HCT116 (cell line): ENCODE results near the gene SEMA4A. TPM values are rescaled to one million over a fixed set of nuclear protein-coding genes. Genes with fewer than 3 reads are reported as not detected.

Experiments
- ATAC-seq: fragments of 200-7000 bp; cut with Tn5 transposase; 2 replicates; pipeline ENCODE4 v1.9.1; 2020; ENCODE audit warnings: mild to moderate bottlenecking, moderate library complexity
- BruUV-seq: library from RNA; stranded (reverse); fragments of 400-500 nt; replicated peaks from 2 replicates; lab custom pipeline; 2021; lab: Mats Ljungman, UMichigan
- CTCF ChIA-PET: fragments of 300-600 bp; sonication (Branson Sonifier 250); formaldehyde crosslinking; loops from one replicate; lab custom pipeline; 2021; ENCODE audit warnings: antibody characterized with exemption; lab: Charles Lee
- POLR2A ChIA-PET: fragments of 300-600, 350-600 bp; sonication (Branson Sonifier 250); formaldehyde crosslinking; loops from one replicate; lab custom pipeline; 2021; ENCODE audit warnings: antibody characterized with exemption; lab: Charles Lee
- RAD21 ChIA-PET, 2 experiments: fragments of 300-600 bp; sonication (Branson Sonifier 250); formaldehyde crosslinking; loops; one replicate each; lab custom pipeline; 2023; ENCODE audit warnings: low total read pairs in 2 of 2; ENCODE audit not compliant: uncharacterized antibody in 2 of 2, unreplicated experiment in 2 of 2, low non-redundant PET in 1 of 2; lab: Charles Lee
- DNase-seq: peaks from one replicate; pipeline ENCODE4 v3.0.0-alpha.2; 2010; ENCODE audit warnings: low read depth, low spot score
- H2AFZ ChIP-seq: fragments of 200-600 bp; shearing (Covaris generic), sonication (generic); 2 replicates; pipeline ENCODE4 v1.6.1; 2017; ENCODE audit warnings: low read depth, mixed run types, mixed read lengths, antibody characterized with exemption, low read length; ENCODE audit not compliant: poor library complexity, severe bottlenecking
- H3K27ac ChIP-seq: 2 replicates; pipeline ENCODE4 v1.5.1; 2012; ENCODE audit warnings: low read depth, low read length
- H3K27me3 ChIP-seq: fragments of 200-600 bp; sonication (generic); 2 replicates; pipeline ENCODE4 v1.6.1; 2016; ENCODE audit warnings: mixed run types, low read length, mixed read lengths; ENCODE audit not compliant: insufficient read depth
- H3K36me3 ChIP-seq, 2 experiments: fragments of 200-500 bp in 1 of 2; fragments of 200-600 bp in 1 of 2; sonication (Bioruptor generic) in 1 of 2; sonication (generic) in 1 of 2; 2 replicates each; pipeline versions ENCODE4 v1.5.1 to v1.6.1; 2014 to 2016; ENCODE audit warnings: low read length in 2 of 2, inconsistent platforms in 1 of 2, mixed read lengths in 1 of 2, mixed run types in 1 of 2; ENCODE audit not compliant: insufficient read depth in 2 of 2, control insufficient read depth in 1 of 2
- H3K4me1 ChIP-seq, 2 experiments: fragments of 200-600 bp in 1 of 2; sonication (generic) in 1 of 2; 2 replicates each; pipeline versions ENCODE4 v1.5.1 to v1.6.1; 2012 to 2017; ENCODE audit warnings: low read length in 2 of 2, inconsistent platforms in 1 of 2, mild to moderate bottlenecking in 1 of 2, mixed read lengths in 1 of 2, mixed run types in 1 of 2, moderate library complexity in 1 of 2; ENCODE audit not compliant: insufficient read depth in 2 of 2, control insufficient read depth in 1 of 2
- H3K4me2 ChIP-seq: fragments of 200-600 bp; sonication (generic); 2 replicates; pipeline ENCODE4 v1.6.1; 2017; ENCODE audit warnings: mixed run types, low read length, mixed read lengths
- H3K4me3 ChIP-seq, 2 experiments: fragments of 200-600 bp in 1 of 2; sonication (generic) in 1 of 2; replicated peaks in 1 of 2; 2 replicates each; pipeline ENCODE4 v1.5.1; 2011 to 2016; ENCODE audit warnings: low read length in 2 of 2, control low read depth in 1 of 2, low read depth in 1 of 2, mild to moderate bottlenecking in 1 of 2, mixed read lengths in 1 of 2, mixed run types in 1 of 2
- H3K79me2 ChIP-seq: fragments of 200-600 bp; sonication (generic); 2 replicates; pipeline ENCODE4 v1.6.1; 2017; ENCODE audit warnings: mild to moderate bottlenecking, mixed run types, low read length, moderate library complexity, mixed read lengths; ENCODE audit not compliant: insufficient read depth
- H3K9ac ChIP-seq: fragments of 200-600 bp; sonication (generic); 2 replicates; pipeline ENCODE4 v1.6.1; 2016; ENCODE audit warnings: low read length, mixed read lengths
- H3K9me2 ChIP-seq: fragments of 200-600 bp; sonication (generic), shearing (Covaris generic); 2 replicates; pipeline ENCODE4 v1.6.1; 2017; ENCODE audit warnings: mixed run types, mild to moderate bottlenecking, moderate library complexity; ENCODE audit not compliant: insufficient read depth
- H3K9me3 ChIP-seq, 2 experiments: fragments of 200-500 bp in 1 of 2; fragments of 200-600 bp in 1 of 2; sonication (Bioruptor generic) in 1 of 2; sonication (generic) in 1 of 2; 2 replicates each; pipeline ENCODE4 v1.6.1; 2014 to 2017; ENCODE audit warnings: low read length in 2 of 2, mixed read lengths in 2 of 2, inconsistent platforms in 1 of 2, low read depth in 1 of 2, mild to moderate bottlenecking in 1 of 2, mixed run types in 1 of 2, moderate library complexity in 1 of 2; ENCODE audit not compliant: control insufficient read depth in 1 of 2, insufficient read depth in 1 of 2
- H4K20me1 ChIP-seq: fragments of 200-600 bp; sonication (generic), shearing (Covaris generic); 2 replicates; pipeline ENCODE4 v1.6.1; 2017; ENCODE audit warnings: mixed run types, mild to moderate bottlenecking, moderate library complexity; ENCODE audit not compliant: insufficient read depth
- ATF3 ChIP-seq: IDR thresholded peaks from 2 replicates; pipeline ENCODE4 v1.6.1; 2012
- CBX3 ChIP-seq: IDR thresholded peaks from 2 replicates; pipeline ENCODE4 v1.6.1; 2012; ENCODE audit warnings: low read depth
- CEBPB ChIP-seq: IDR thresholded peaks from 2 replicates; pipeline ENCODE4 v1.6.1; 2012; ENCODE audit warnings: low read depth
- EGR1 ChIP-seq: IDR thresholded peaks from 2 replicates; pipeline ENCODE4 v1.6.1; 2012; ENCODE audit warnings: low read depth
- ELF1 ChIP-seq: IDR thresholded peaks from 2 replicates; pipeline ENCODE4 v1.6.1; 2012; ENCODE audit warnings: low read depth, borderline replicate concordance
- EZH2 ChIP-seq: fragments of 200-600 bp; sonication (generic); IDR thresholded peaks from 2 replicates; pipeline ENCODE4 v1.6.1; 2017; ENCODE audit warnings: antibody characterized with exemption, mixed run types
- FOSL1 ChIP-seq: IDR thresholded peaks from 2 replicates; pipeline ENCODE4 v1.6.1; 2012; ENCODE audit warnings: low read depth
- JUND ChIP-seq: IDR thresholded peaks from 2 replicates; pipeline ENCODE4 v1.6.1; 2012
- POLR2AphosphoS5 ChIP-seq: IDR thresholded peaks from 2 replicates; pipeline ENCODE4 v1.6.1; 2011; ENCODE audit warnings: mild to moderate bottlenecking, low read depth, low read length, moderate library complexity
- SP1 ChIP-seq: IDR thresholded peaks from 2 replicates; pipeline ENCODE4 v1.6.1; 2012; ENCODE audit warnings: low read depth
- SRF ChIP-seq: IDR thresholded peaks from 2 replicates; pipeline ENCODE4 v1.6.1; 2012; ENCODE audit warnings: low read depth
- TCF7L2 ChIP-seq: IDR thresholded peaks from 2 replicates; pipeline ENCODE4 v1.7.0; 2011; ENCODE audit warnings: borderline replicate concordance, inconsistent platforms; ENCODE audit not compliant: insufficient read depth, insufficient read length; ENCODE audit errors: extremely low read depth
- YY1 ChIP-seq: IDR thresholded peaks from 2 replicates; pipeline ENCODE4 v1.6.1; 2011; ENCODE audit warnings: low read length, low read depth, moderate library complexity, mild to moderate bottlenecking; ENCODE audit not compliant: insufficient replicate concordance; ENCODE audit errors: extremely low read depth
- ZNF274 ChIP-seq: fragments of 200-500 bp; sonication (Bioruptor generic); IDR thresholded peaks from 2 replicates; pipeline ENCODE4 v1.6.1; 2014; ENCODE audit warnings: mild to moderate bottlenecking, low read depth, low read length, inconsistent platforms
- intact Hi-C: fragments of 100-400 bp; cut with micrococcal nuclease; formaldehyde crosslinking; loops from 2 replicates; pipeline ENCODE4 v1.10.0; 2022
- total RNA-seq: library from RNA; stranded (reverse); gene quantifications from one replicate; pipeline ENCODE4 v1.2.1, GENCODE V29; 2021; ENCODE audit not compliant: unreplicated experiment
- TF ChIP-seq, protein P1 (sequence below): IDR thresholded peaks from 2 replicates; pipeline ENCODE4 v1.6.1; 2012

Gene SEMA4A
- total RNA-seq, 1 experiment from 2014 or later = 0.39 TPM

GRCh38 chr1:156198831-156199349 lies 45.5 kb downstream of the SEMA4A start:
- H3K27ac ChIP-seq = no peak overlapping the region
- ATAC-seq (no peak), DNase-seq (no peak)
- H4K20me1 ChIP-seq = no peaks in the 10 kb centered on the region
- ChIA-PET POLR2A (interaction anchor here (6.3 kb wide), 1 partner anchor 14 kb away, joined by 21 read pairs; the partner anchor contains the start of gene PMF1), CTCF (no interaction called here), RAD21 (no interaction called here)
- H3K4me1 ChIP-seq = peaks cover 3 to 15% of the 10 kb centered on the region in 2 experiments; a peak in 2 of 4 replicates
- no peaks in the 10 kb centered on the region for H3K9me3 ChIP-seq
- H3K4me2 ChIP-seq = no peak overlapping the region
- intact Hi-C loops = no loop called here
- no peak overlapping the region for H2AFZ ChIP-seq
- H3K4me3 ChIP-seq = no peak overlapping the region
- no peaks in the 10 kb centered on the region for H3K27me3 ChIP-seq
- H3K36me3 ChIP-seq = peaks cover 3 to 16% of the 10 kb centered on the region in 2 experiments; a peak in 2 of 4 replicates
- no peak overlapping the region for H3K9ac ChIP-seq
- no peak for TF ChIP-seq JUND
- no peak for TF ChIP-seq ATF3
- no peak for TF ChIP-seq EZH2
- TF ChIP-seq TCF7L2 = no peak
- TF ChIP-seq CBX3 = no peak
- no peak for TF ChIP-seq SRF
- TF ChIP-seq YY1 = no peak
- TF ChIP-seq EGR1 = no peak
- TF ChIP-seq ELF1 = no peak
- TF ChIP-seq SP1 = no peak
- TF ChIP-seq, protein P1, sequence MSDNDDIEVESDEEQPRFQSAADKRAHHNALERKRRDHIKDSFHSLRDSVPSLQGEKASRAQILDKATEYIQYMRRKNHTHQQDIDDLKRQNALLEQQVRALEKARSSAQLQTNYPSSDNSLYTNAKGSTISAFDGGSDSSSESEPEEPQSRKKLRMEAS = no peak
- TF ChIP-seq ZNF274 = no peak
- no peak for TF ChIP-seq POLR2AphosphoS5
- no peak for TF ChIP-seq FOSL1
- no peak for TF ChIP-seq CEBPB
- BruUV-seq = no TSS peak
- H3K9me2 ChIP-seq = no peaks in the 10 kb centered on the region
- H3K79me2 ChIP-seq = peaks cover 53% of the 10 kb centered on the region
